ENCODE results near the gene CHRM4. TPM values are rescaled to one million over a fixed set of nuclear protein-coding genes. Genes with fewer than 3 reads are reported as not detected.

CHRM4 gene
- total and polyA plus RNA-seq, 2 of the 13 experiments (the other 11 are each of a cell fraction or from before 2014, with no cell fraction given): 0.13 to 0.21 TPM

DNA sequence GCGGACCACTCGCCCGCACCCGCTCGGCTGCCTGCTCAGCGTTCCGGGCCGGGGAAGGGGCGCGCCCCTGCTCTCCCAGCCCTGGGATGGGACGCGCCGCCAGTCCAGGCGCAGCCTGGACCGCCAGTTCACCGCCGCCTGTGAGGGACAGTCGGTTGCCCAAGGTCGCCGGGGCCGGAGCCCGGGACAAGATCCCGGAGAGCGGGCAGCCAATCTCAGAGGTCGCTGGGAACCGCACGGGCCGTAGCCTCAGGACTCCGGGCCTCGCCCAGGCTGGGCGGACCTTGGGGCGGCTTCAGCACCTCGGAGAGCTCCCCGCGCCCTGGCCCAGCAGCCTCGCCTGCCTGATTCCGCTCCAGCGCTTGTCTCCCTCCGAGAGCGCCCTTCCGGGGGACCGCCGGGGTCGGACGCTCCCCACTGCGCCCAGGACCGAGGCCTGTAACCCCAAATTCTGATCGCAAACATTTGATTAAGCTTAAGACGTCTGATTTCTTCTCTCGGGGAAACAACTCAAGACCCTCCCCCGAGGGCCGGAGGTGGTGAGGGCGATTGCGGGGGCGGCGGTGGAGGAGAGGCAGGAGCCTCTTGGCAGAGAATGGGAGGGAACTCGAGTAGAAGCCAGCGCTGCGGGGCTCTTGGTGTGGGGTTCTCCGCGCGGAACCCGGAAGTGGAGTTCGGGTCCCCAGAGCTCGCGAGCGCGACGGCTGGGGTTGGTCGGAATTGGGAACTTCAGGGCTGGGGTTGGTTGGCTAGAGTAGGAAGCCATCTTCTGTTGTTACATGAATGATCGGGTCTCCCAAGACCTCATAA is 1.1 kb upstream of the CHRM4 start (continued):
- TF ChIP-seq IKZF4 (CRISPR knock-in tag; IDR thresholded peaks at IDR 0.05; ENCODE audit: borderline replicate concordance, low read depth, not compliant biosample characterization) (peak; percentile 99), POLR2G (IDR thresholded peaks at IDR 0.05; ENCODE audit: low read depth, low read length) (no peak), ZNF569 (CRISPR knock-in tag; IDR thresholded peaks at IDR 0.05; ENCODE audit: borderline replicate concordance) (no peak), ZFP1 (CRISPR knock-in tag; IDR thresholded peaks at IDR 0.05) (peak; percentile 69; the same call in 1 of the 2 replicates), RCOR2 (CRISPR knock-in tag; IDR thresholded peaks at IDR 0.05) (peak; percentile 66; the same call in 1 of the 2 replicates), GATAD2A (CRISPR knock-in tag; IDR thresholded peaks at IDR 0.05) (peak; percentile 86), YY1 (IDR thresholded peaks at IDR 0.05; ENCODE audit: insufficient read depth, insufficient replicate concordance, low read depth, low read length) (peak; percentile 46), ZNF747 (CRISPR knock-in tag; IDR thresholded peaks at IDR 0.05; ENCODE audit: borderline replicate concordance) (peak; percentile 96), PCBP1 (IDR thresholded peaks at IDR 0.05; ENCODE audit: borderline replicate concordance, low read depth, low read length) (0 out of 2 replicates have a peak, but pooled peaks have one; percentile 28), BRCA1 (CRISPR knock-in tag; IDR thresholded peaks at IDR 0.05) (peak; percentile 99), CBX5 (CRISPR knock-in tag; IDR thresholded peaks at IDR 0.05; ENCODE audit: borderline replicate concordance) (peak; percentile 90; the same call in 1 of the 2 replicates), MTF1 (CRISPR knock-in tag; IDR thresholded peaks at IDR 0.05) (peak; percentile 97), ZFP41 (CRISPR knock-in tag; IDR thresholded peaks at IDR 0.05; ENCODE audit: borderline replicate concordance) (peak; percentile 96), ZNF251 (CRISPR knock-in tag; IDR thresholded peaks at IDR 0.05) (no peak), ZNF816 (CRISPR knock-in tag; IDR thresholded peaks at IDR 0.05; ENCODE audit: borderline replicate concordance) (peak; percentile 95), ZFP36 (IDR thresholded peaks at IDR 0.05; ENCODE audit: borderline replicate concordance, low read depth, low read length, partially characterized antibody) (no peak), FOXK1 (CRISPR knock-in tag; IDR thresholded peaks at IDR 0.05; ENCODE audit: borderline replicate concordance, low read depth) (peak; percentile 78; the same call in 1 of the 2 replicates), SIN3B (IDR thresholded peaks at IDR 0.05; ENCODE audit: low read length) (no peak)
- TF ChIP-seq, protein P1, sequence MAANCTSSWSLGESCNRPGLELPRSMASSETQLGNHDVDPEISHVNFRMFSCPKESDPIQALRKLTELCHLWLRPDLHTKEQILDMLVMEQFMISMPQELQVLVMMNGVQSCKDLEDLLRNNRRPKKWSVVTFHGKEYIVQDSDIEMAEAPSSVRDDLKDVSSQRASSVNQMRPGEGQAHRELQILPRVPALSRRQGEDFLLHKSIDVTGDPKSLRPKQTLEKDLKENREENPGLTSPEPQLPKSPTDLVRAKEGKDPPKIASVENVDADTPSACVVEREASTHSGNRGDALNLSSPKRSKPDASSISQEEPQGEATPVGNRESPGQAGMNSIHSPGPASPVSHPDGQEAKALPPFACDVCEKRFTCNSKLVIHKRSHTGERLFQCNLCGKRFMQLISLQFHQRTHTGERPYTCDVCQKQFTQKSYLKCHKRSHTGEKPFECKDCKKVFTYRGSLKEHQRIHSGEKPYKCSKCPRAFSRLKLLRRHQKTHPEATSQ (CRISPR knock-in tag; IDR thresholded peaks at IDR 0.05; ENCODE audit: borderline replicate concordance): no peak
- TF ChIP-seq, protein P2, sequence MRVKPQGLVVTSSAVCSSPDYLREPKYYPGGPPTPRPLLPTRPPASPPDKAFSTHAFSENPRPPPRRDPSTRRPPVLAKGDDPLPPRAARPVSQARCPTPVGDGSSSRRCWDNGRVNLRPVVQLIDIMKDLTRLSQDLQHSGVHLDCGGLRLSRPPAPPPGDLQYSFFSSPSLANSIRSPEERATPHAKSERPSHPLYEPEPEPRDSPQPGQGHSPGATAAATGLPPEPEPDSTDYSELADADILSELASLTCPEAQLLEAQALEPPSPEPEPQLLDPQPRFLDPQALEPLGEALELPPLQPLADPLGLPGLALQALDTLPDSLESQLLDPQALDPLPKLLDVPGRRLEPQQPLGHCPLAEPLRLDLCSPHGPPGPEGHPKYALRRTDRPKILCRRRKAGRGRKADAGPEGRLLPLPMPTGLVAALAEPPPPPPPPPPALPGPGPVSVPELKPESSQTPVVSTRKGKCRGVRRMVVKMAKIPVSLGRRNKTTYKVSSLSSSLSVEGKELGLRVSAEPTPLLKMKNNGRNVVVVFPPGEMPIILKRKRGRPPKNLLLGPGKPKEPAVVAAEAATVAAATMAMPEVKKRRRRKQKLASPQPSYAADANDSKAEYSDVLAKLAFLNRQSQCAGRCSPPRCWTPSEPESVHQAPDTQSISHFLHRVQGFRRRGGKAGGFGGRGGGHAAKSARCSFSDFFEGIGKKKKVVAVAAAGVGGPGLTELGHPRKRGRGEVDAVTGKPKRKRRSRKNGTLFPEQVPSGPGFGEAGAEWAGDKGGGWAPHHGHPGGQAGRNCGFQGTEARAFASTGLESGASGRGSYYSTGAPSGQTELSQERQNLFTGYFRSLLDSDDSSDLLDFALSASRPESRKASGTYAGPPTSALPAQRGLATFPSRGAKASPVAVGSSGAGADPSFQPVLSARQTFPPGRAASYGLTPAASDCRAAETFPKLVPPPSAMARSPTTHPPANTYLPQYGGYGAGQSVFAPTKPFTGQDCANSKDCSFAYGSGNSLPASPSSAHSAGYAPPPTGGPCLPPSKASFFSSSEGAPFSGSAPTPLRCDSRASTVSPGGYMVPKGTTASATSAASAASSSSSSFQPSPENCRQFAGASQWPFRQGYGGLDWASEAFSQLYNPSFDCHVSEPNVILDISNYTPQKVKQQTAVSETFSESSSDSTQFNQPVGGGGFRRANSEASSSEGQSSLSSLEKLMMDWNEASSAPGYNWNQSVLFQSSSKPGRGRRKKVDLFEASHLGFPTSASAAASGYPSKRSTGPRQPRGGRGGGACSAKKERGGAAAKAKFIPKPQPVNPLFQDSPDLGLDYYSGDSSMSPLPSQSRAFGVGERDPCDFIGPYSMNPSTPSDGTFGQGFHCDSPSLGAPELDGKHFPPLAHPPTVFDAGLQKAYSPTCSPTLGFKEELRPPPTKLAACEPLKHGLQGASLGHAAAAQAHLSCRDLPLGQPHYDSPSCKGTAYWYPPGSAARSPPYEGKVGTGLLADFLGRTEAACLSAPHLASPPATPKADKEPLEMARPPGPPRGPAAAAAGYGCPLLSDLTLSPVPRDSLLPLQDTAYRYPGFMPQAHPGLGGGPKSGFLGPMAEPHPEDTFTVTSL (CRISPR knock-in tag; IDR thresholded peaks at IDR 0.05; ENCODE audit: borderline replicate concordance): peak; percentile 67; the same call in 1 of the 2 replicates
- TF ChIP-seq, protein P3, sequence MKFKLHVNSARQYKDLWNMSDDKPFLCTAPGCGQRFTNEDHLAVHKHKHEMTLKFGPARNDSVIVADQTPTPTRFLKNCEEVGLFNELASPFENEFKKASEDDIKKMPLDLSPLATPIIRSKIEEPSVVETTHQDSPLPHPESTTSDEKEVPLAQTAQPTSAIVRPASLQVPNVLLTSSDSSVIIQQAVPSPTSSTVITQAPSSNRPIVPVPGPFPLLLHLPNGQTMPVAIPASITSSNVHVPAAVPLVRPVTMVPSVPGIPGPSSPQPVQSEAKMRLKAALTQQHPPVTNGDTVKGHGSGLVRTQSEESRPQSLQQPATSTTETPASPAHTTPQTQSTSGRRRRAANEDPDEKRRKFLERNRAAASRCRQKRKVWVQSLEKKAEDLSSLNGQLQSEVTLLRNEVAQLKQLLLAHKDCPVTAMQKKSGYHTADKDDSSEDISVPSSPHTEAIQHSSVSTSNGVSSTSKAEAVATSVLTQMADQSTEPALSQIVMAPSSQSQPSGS (CRISPR knock-in tag; IDR thresholded peaks at IDR 0.05): peak; percentile 89
